AG08395 (cell line): ENCODE results near the gene OSCP1.

Source experiments
- DNase-seq: peaks from one replicate; pipeline ENCODE4 v3.0.0; 2012; ENCODE audit warnings: mixed read lengths, low spot score

Gene OSCP1

GRCh38 chr1:36475341-36475740, 25.1 kb upstream of the OSCP1 start:
- no peak for DNase-seq

GRCh38 chr1:36472656-36473055, 22.4 kb upstream of the OSCP1 start:
- DNase-seq = no peak

GRCh38 chr1:36471830-36472641, 21.8 kb upstream of the OSCP1 start:
- no peak for DNase-seq

- DNase-seq = no peak
Measured at GRCh38 chr1:36469163-36469562, 18.9 kb upstream of the OSCP1 start.

GRCh38 chr1:36467700-36468455, 17.6 kb upstream of the OSCP1 start:
- no peak for DNase-seq

GRCh38 chr1:36467027-36467410, 16.8 kb upstream of the OSCP1 start:
- DNase-seq = no peak

- no peak for DNase-seq
Measured at GRCh38 chr1:36466370-36467026, 16.2 kb upstream of the OSCP1 start.

- DNase-seq = peak; percentile 56
Measured at GRCh38 chr1:36465731-36466369, 15.6 kb upstream of the OSCP1 start.

- no peak for DNase-seq
Measured at GRCh38 chr1:36464605-36465393, 14.5 kb upstream of the OSCP1 start.

GRCh38 chr1:36463803-36464604, 13.8 kb upstream of the OSCP1 start, which contains the start of gene MRPS15:
MRPS15 (minus strand) TSS chr1:36464384; CDS start chr1:36464275, 109 bp downstream.
- peak; percentile 97 for DNase-seq

- no peak for DNase-seq
Measured at GRCh38 chr1:36463463-36463802, 13.2 kb upstream of the OSCP1 start.

GRCh38 chr1:36458910-36459309, 8.7 kb upstream of the OSCP1 start:
- DNase-seq = no peak

GRCh38 chr1:36457691-36458090, 7.4 kb upstream of the OSCP1 start:
- no peak for DNase-seq

GRCh38 chr1:36456391-36456928, 6.2 kb upstream of the OSCP1 start:
- no peak for DNase-seq

GRCh38 chr1:36455386-36455785, 5.1 kb upstream of the OSCP1 start:
- no peak for DNase-seq

- no peak for DNase-seq
Measured at GRCh38 chr1:36453600-36454388, 3.5 kb upstream of the OSCP1 start.

GRCh38 chr1:36453051-36453450, 2.8 kb upstream of the OSCP1 start:
- no peak for DNase-seq

- no peak for DNase-seq
Measured at GRCh38 chr1:36450919-36451305, 661 bp upstream of the OSCP1 start.

GRCh38 chr1:36448530-36449056, 1.7 kb downstream of the OSCP1 start:
- no peak for DNase-seq
